Measurements from ENCODE around the gene TBC1D10A. TPM values are rescaled to one million over a fixed set of nuclear protein-coding genes. Genes with fewer than 3 reads are reported as not detected.

TBC1D10A gene
- total and polyA plus RNA-seq, 7 donors = 2.2 to 4.8 (median 3.2) TPM

DNA sequence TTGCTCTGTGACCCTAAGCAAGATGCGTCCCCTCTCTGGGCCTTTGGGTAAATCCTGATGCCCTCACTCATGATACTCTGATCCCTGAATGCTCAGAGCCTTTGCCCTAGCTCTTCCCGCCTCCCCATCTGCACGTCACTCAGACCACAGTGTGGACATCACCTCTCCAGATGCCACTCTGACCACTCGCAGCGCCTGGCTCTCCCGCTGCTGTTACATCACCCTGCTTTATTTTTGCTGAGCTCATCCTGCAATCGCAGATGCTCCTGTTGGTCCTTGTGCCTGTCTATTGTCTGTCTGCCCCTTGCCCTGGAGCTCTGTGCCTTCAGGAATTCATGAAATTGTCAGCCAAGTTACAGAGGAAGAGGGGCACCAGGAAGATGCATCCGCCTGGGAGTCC lies 65.6 kb downstream of the TBC1D10A start:
- H3K4me3 ChIP-seq = no peak overlapping the region
- no peaks in the 10 kb centered on the region for H3K27me3 ChIP-seq (ENCODE audit: insufficient read depth in 3 of 3, low read length in 2 of 3)
- H3K9me3 ChIP-seq = no peaks in the 10 kb centered on the region
- intact Hi-C loops (cut with DNase I) = loop anchor here in 1 of 2 donors (10.0 kb wide), 1 partner anchor 224 kb away; no protein-coding TSS in a partner anchor
- no peak overlapping the region for H3K27ac ChIP-seq
- WGBS, 3 donors = 83 to 88% (median 83%) methylated on average over 8 of the region's 8 CpGs
- no peaks in the 10 kb centered on the region for H3K4me1 ChIP-seq
- ATAC-seq (no peak), DNase-seq (no peak)
- TF ChIP-seq, protein P1, sequence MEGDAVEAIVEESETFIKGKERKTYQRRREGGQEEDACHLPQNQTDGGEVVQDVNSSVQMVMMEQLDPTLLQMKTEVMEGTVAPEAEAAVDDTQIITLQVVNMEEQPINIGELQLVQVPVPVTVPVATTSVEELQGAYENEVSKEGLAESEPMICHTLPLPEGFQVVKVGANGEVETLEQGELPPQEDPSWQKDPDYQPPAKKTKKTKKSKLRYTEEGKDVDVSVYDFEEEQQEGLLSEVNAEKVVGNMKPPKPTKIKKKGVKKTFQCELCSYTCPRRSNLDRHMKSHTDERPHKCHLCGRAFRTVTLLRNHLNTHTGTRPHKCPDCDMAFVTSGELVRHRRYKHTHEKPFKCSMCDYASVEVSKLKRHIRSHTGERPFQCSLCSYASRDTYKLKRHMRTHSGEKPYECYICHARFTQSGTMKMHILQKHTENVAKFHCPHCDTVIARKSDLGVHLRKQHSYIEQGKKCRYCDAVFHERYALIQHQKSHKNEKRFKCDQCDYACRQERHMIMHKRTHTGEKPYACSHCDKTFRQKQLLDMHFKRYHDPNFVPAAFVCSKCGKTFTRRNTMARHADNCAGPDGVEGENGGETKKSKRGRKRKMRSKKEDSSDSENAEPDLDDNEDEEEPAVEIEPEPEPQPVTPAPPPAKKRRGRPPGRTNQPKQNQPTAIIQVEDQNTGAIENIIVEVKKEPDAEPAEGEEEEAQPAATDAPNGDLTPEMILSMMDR (IDR thresholded peaks at IDR 0.05) = no peak
- no peaks in the 10 kb centered on the region for H3K36me3 ChIP-seq (ENCODE audit: insufficient read depth in 1 of 2, low read depth in 1 of 2)

DNA sequence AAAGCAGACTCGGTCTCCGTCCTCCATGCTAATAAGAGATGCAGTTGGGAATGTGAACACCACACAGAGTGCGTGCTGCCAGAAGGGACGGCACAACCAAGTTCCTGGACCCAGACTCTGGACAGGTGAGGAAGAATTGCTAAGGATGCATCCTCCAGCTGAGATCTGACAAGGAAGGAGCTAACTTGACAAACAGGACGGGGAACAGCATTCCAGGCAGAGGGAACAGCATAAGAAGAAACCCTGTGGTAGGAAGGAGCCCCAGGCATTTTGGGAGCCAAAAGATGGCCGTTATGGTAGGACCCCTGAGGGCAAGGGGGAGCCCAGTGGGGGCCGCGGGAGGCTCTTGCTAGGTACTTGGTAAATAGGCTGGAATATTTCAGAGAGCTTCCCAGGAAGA lies 66.1 kb downstream of the TBC1D10A start:
- no peak overlapping the region for H3K4me3 ChIP-seq
- H3K27ac ChIP-seq = no peak overlapping the region
- H3K9me3 ChIP-seq = no peaks in the 10 kb centered on the region
- intact Hi-C loops (cut with DNase I) = loop anchor here in 1 of 2 donors (10.0 kb wide), 1 partner anchor 224 kb away; no protein-coding TSS in a partner anchor
- 80 to 83% (median 81%) methylated on average over 8 of the region's 8 CpGs for WGBS, 3 donors
- no peaks in the 10 kb centered on the region for H3K4me1 ChIP-seq
- no peaks in the 10 kb centered on the region for H3K27me3 ChIP-seq (ENCODE audit: insufficient read depth in 3 of 3, low read length in 2 of 3)
- TF ChIP-seq, protein P1 (IDR thresholded peaks at IDR 0.05) = no peak
- DNase-seq (no peak), ATAC-seq (no peak)
- H3K36me3 ChIP-seq (ENCODE audit: insufficient read depth in 1 of 2, low read depth in 1 of 2) = no peaks in the 10 kb centered on the region

DNA sequence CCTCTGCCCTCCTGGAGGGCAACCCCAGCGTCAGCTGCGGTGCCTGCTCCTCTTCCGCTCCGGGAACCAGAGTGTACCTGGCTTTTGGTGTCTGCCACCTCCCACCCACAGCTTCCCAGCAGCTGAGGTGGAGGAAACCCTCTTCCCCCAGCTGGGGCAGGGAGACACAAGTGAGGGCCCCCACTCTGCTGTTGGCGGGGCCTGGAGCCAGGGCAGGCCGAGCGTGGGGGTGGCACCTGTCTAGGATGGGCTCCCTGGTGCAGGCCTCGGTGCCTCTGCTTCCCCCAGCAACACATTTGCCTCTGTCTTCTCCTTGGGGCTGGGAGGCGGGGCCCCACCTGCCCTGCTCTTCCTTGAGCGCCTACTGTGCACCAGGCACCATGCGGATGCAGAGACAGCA lies 66.5 kb downstream of the TBC1D10A start:
- H3K4me1 ChIP-seq = no peaks in the 10 kb centered on the region
- no peak overlapping the region for H3K27ac ChIP-seq
- H3K27me3 ChIP-seq (ENCODE audit: insufficient read depth in 3 of 3, low read length in 2 of 3) = peaks cover 0 to under 1% (median 0%) of the 10 kb centered on the region in 3 donors
- DNase-seq (no peak), ATAC-seq (no peak)
- TF ChIP-seq, protein P1 (IDR thresholded peaks at IDR 0.05) = no peak
- H3K36me3 ChIP-seq (ENCODE audit: insufficient read depth in 1 of 2, low read depth in 1 of 2) = no peaks in the 10 kb centered on the region
- whole genome bisulfite sequencing, 3 donors = 86 to 87% (median 87%) methylated on average over 9 to 11 of the region's 11 CpGs
- intact Hi-C loops (cut with DNase I) = loop anchor here in 1 of 2 donors (10.0 kb wide), 1 partner anchor 225 kb away; no protein-coding TSS in a partner anchor
- H3K4me3 ChIP-seq = no peak overlapping the region
- H3K9me3 ChIP-seq = no peaks in the 10 kb centered on the region

DNA sequence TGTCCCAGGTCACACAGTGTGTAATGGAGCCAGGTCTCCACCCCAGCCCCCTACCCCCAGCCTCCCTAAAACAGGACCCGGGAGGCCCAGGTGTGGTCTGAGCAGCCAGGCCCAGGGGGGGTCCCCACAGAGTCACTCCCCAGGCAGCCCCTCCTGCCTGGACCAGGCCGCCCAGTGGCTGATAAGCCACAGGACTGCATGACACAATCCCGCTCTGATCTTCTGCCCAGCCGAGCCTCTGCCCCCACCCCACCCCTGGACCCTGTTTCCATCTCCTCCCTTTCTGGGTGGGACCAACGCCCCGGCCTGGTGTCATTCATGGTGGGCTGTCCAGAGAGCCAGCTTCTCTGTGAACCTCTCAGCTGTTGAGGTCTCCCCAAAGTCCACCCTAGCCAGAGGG lies 72.4 kb downstream of the TBC1D10A start:
- no peaks in the 10 kb centered on the region for H3K4me1 ChIP-seq
- intact Hi-C loops (cut with DNase I) = no loop called here
- TF ChIP-seq, protein P1 (IDR thresholded peaks at IDR 0.05) = no peak
- H3K4me3 ChIP-seq = no peak overlapping the region
- no peaks in the 10 kb centered on the region for H3K36me3 ChIP-seq (ENCODE audit: insufficient read depth in 1 of 2, low read depth in 1 of 2)
- H3K27ac ChIP-seq = no peak overlapping the region
- H3K9me3 ChIP-seq = no peaks in the 10 kb centered on the region
- WGBS, 3 donors = 77 to 87% (median 84%) methylated on average over 6 of the region's 6 CpGs
- DNase-seq (no peak), ATAC-seq (no peak)
- peaks cover 0 to 12% (median 0%) of the 10 kb centered on the region in 3 donors for H3K27me3 ChIP-seq (ENCODE audit: insufficient read depth in 3 of 3, low read length in 2 of 3)
